Psoas muscle (tissue), 8 donors: ENCODE data around the gene GTF2B. TPM values are rescaled to one million over a fixed set of nuclear protein-coding genes. Genes with fewer than 3 reads are reported as not detected.
A peak's percentile ranks its signal among the peaks of the same experiment; 100 is the strongest.
"Not testable (repeated sequence)": the region's sequence is repeated elsewhere in the genome, so short reads cannot be mapped to it uniquely, and the experiment has no call there.

Source experiments
- ATAC-seq, 4 donors: fragments of 200-7000 bp; cut with Tn5 transposase; one replicate each; pipeline ENCODE4 v1.9.1; 2020; ENCODE audit warnings: moderate library complexity in 3 of 4, mild to moderate bottlenecking in 2 of 4
- DNase-seq, 2 donors: peaks; one replicate each; pipeline ENCODE4 v3.0.0-alpha.2; 2020
- H3K27ac ChIP-seq: fragments of 200-600 bp; one replicate; pipeline ENCODE4 v1.8.0; 2022
- H3K27me3 ChIP-seq, 3 donors: fragments of 200-600 bp in 1 of 3; one replicate each; pipeline versions ENCODE4 v1.6.1 to v1.8.0; 2013 to 2022; ENCODE audit warnings: low read length in 2 of 3, mild to moderate bottlenecking in 2 of 3, moderate library complexity in 1 of 3; ENCODE audit not compliant: insufficient read depth in 3 of 3
- H3K36me3 ChIP-seq, 2 donors: fragments of 200-600 bp in 1 of 2; one replicate each; pipeline versions ENCODE4 v1.6.1 to v1.8.0; 2013 to 2022; ENCODE audit warnings: low read depth in 1 of 2, mild to moderate bottlenecking in 1 of 2, moderate library complexity in 1 of 2; ENCODE audit not compliant: insufficient read depth in 1 of 2
- H3K4me1 ChIP-seq: fragments of 200-600 bp; one replicate; pipeline ENCODE4 v1.8.0; 2022
- H3K4me3 ChIP-seq: fragments of 200-600 bp; one replicate; pipeline ENCODE4 v1.8.0; 2022; ENCODE audit warnings: mild to moderate bottlenecking
- H3K9me3 ChIP-seq: fragments of 200-600 bp; one replicate; pipeline ENCODE4 v1.8.0; 2022
- CTCF ChIP-seq: fragments of 200-600 bp; IDR thresholded peaks from one replicate; pipeline ENCODE4 v1.8.0; 2022; ENCODE audit warnings: antibody characterized with exemption
- WGBS, 3 donors: extraction: QIAGEN DNeasy Blood & Tissue Kit; methylation state at CpG; one replicate each; pipeline versions ENCODE4 v1.1.6 to v1.1.7; 2013; 5-methylcytosine and 5-hydroxymethylcytosine counted together
- intact Hi-C, 2 donors: fragments of 100-400 bp; cut with DNase I; formaldehyde crosslinking; loops; one replicate each; pipeline versions ENCODE4 v1.11.0 to v1.14.2; 2022
- polyA plus RNA-seq, 3 donors: library from polyadenylated mRNA; stranded (reverse); fragments of 200-250 nt; gene quantifications; one replicate each; pipeline ENCODE4 v1.2.3, GENCODE V29; 2013
- total RNA-seq, 4 donors: library from RNA; stranded (reverse); fragmentation: NEBNext Ultra II Directional in 2 of 4; extraction: Animal tissue kit (Norgen Biotek cat#: 25700) in 2 of 4; gene quantifications; one replicate each; pipeline versions ENCODE4 v1.2.1 to v1.2.4, GENCODE V29; 2021 to 2023
- donor health status: healthy with polysubstance abuse.
- donor health status: DM: no; HTN: no; CAD: no; lungs with moderate emphysema.
- donor health status: Bipolar disorder and iron deficiency.
- donor health status: healthy.
- donor health status: DM: yes; HTN: yes; CAD: no.
- donor health status: DM: no; HTN: no; CAD: no.
- donor health status: DM: no; HTN: no; CAD: no.
- donor health status: DM: yes; HTN: yes; CAD: no.

Gene GTF2B
- total and polyA plus RNA-seq, 7 donors, result 11.8 to 23.3 (median 15.4) TPM

GRCh38 chr1:88873737-88874349 lies 17.5 kb downstream of the GTF2B start:
- no peak for TF ChIP-seq CTCF
- 67 to 70% (median 68%) methylated on average over 5 of the region's 5 CpGs for WGBS, 3 donors
- peaks cover 0 to 12% of the 10 kb centered on the region in 2 donors for H3K36me3 ChIP-seq
- no peaks in the 10 kb centered on the region for H3K9me3 ChIP-seq
- intact Hi-C loops, result loop anchor here in 1 of 2 donors (10.0 kb wide), 2 partner anchors 179 to 219 kb away; no protein-coding TSS in a partner anchor
- DNase-seq (no peak), ATAC-seq (no peak)
- no peak overlapping the region for H3K4me3 ChIP-seq
- no peak overlapping the region for H3K27ac ChIP-seq
- H3K27me3 ChIP-seq, result no peaks in the 10 kb centered on the region
- H3K4me1 ChIP-seq, result peaks cover 12% of the 10 kb centered on the region

GRCh38 chr1:88869644-88870043 lies 21.7 kb downstream of the GTF2B start:
- peak; percentile 30 to 71 (median 48) for ATAC-seq
- H3K4me1 ChIP-seq, H3K36me3 ChIP-seq, H3K27ac ChIP-seq, H3K27me3 ChIP-seq, DNase-seq, H3K9me3 ChIP-seq, H3K4me3 ChIP-seq: not testable (repeated sequence)
- WGBS, 3 donors, result 73 to 95% (median 78%) methylated on average over 14 of the region's 14 CpGs
- intact Hi-C loops, result loop anchor here in 1 of 2 donors (10.0 kb wide), 2 partner anchors 175 to 215 kb away; no protein-coding TSS in a partner anchor

- no peak for ATAC-seq
- Histone ChIP-seq H3K36me3 (peaks cover 0 to 16% of the 10 kb centered on the region in 2 donors), H3K4me3 (no peak overlapping the region), H3K4me1 (peaks cover 4% of the 10 kb centered on the region), H3K27me3 (no peaks in the 10 kb centered on the region), H3K9me3 (no peaks in the 10 kb centered on the region), H3K27ac (no peak overlapping the region)
- WGBS, 3 donors, result 73 to 75% (median 73%) methylated on average over 6 of the region's 6 CpGs
- TF ChIP-seq CTCF, result no peak
- DNase-seq, result no peak
- intact Hi-C loops, result no loop called here
Observed at GRCh38 chr1:88867743-88868521, 23.4 kb downstream of the GTF2B start.

- Histone ChIP-seq H3K4me1 (no peaks in the 10 kb centered on the region), H3K27me3 (no peaks in the 10 kb centered on the region), H3K4me3 (no peak overlapping the region), H3K36me3 (peaks cover 0 to 67% of the 10 kb centered on the region in 2 donors), H3K27ac (no peak overlapping the region), H3K9me3 (no peaks in the 10 kb centered on the region)
- DNase-seq, result no peak
- 87 to 89% (median 89%) methylated on average over 6 of the region's 6 CpGs for WGBS, 3 donors
- TF ChIP-seq CTCF, result no peak
- ATAC-seq, result no peak
- intact Hi-C loops, result no loop called here
Observed at GRCh38 chr1:88851303-88852063, 39.9 kb downstream of the GTF2B start.

- H3K9me3 ChIP-seq, result no peaks in the 10 kb centered on the region
- DNase-seq, result no peak
- no peak for ATAC-seq
- no peak for TF ChIP-seq CTCF
- no peak overlapping the region for H3K4me3 ChIP-seq
- H3K27me3 ChIP-seq, result no peaks in the 10 kb centered on the region
- H3K27ac ChIP-seq, result no peak overlapping the region
- intact Hi-C loops, result no loop called here
- H3K36me3 ChIP-seq, result peaks cover 0 to 29% of the 10 kb centered on the region in 2 donors
- 4 to 23% (median 10%) methylated on average over 1 of the region's 1 CpG for WGBS, 3 donors
- H3K4me1 ChIP-seq, result no peaks in the 10 kb centered on the region
Observed at GRCh38 chr1:88847643-88848042, 43.7 kb downstream of the GTF2B start.
